IMR-90 (cell line): ENCODE measurements around the gene ATMIN. TPM values are rescaled to one million over a fixed set of nuclear protein-coding genes. Genes with fewer than 3 reads are reported as not detected.

ENCODE experiments used
- ATAC-seq: fragments of 200-7000 bp; cut with Tn5 transposase; 2 replicates; pipeline ENCODE4 v1.9.1; 2020; ENCODE audit warnings: low read depth, mild to moderate bottlenecking, moderate library complexity
- BruUV-seq: library from RNA; stranded (reverse); fragments of 400-500 nt; replicated peaks from 2 replicates; lab custom pipeline; 2021; lab: Mats Ljungman, UMichigan
- CTCF ChIA-PET: fragments of 300-600 bp; formaldehyde crosslinking; extraction: SDS; loops from one replicate; lab custom pipeline; 2021; ENCODE audit warnings: antibody characterized with exemption; lab: Yijun Ruan, JAX
- POLR2A ChIA-PET: fragments of 300-600 bp; sonication (Branson Sonifier 250); formaldehyde crosslinking; loops from one replicate; lab custom pipeline; 2022; ENCODE audit warnings: antibody characterized with exemption; ENCODE audit not compliant: unreplicated experiment; lab: Charles Lee
- DNase-seq: peaks from one replicate; pipeline ENCODE4 v3.0.0; 2013
- H2AFZ ChIP-seq: replicated peaks from 2 replicates; pipeline ENCODE3; 2013; ENCODE audit warnings: low read length, mild to moderate bottlenecking; ENCODE audit not compliant: poor library complexity
- H2AK5ac ChIP-seq: 2 replicates; pipeline ENCODE4 v1.6.1; 2013; ENCODE audit warnings: low read depth, low read length, inconsistent platforms
- H2AK9ac ChIP-seq: replicated peaks from 2 replicates; pipeline ENCODE3; 2013; ENCODE audit warnings: mild to moderate bottlenecking, low read depth, low read length, moderate library complexity; ENCODE audit not compliant: poor library complexity
- H2BK120ac ChIP-seq: 2 replicates; pipeline ENCODE4 v1.6.1; 2013; ENCODE audit warnings: low read depth, low read length, inconsistent platforms
- H2BK15ac ChIP-seq: 3 replicates; pipeline ENCODE4 v1.6.1; 2013; ENCODE audit warnings: low read depth, low read length, inconsistent platforms
- H2BK20ac ChIP-seq: 2 replicates; pipeline ENCODE4 v1.6.1; 2013; ENCODE audit warnings: low read depth, mild to moderate bottlenecking, inconsistent platforms, low read length, moderate library complexity
- H2BK5ac ChIP-seq: 2 replicates; pipeline ENCODE4 v1.6.1; 2013; ENCODE audit warnings: mild to moderate bottlenecking, low read depth, low read length, inconsistent platforms; ENCODE audit not compliant: poor library complexity, severe bottlenecking
- H3K14ac ChIP-seq: replicated peaks from 2 replicates; pipeline ENCODE4 v1.6.1; 2013; ENCODE audit warnings: low read depth, low read length, inconsistent platforms
- H3K18ac ChIP-seq: 2 replicates; pipeline ENCODE4 v1.6.1; 2013; ENCODE audit warnings: low read depth, low read length, control low read depth
- H3K23ac ChIP-seq: 2 replicates; pipeline ENCODE4 v1.6.1; 2013; ENCODE audit warnings: low read depth, low read length, inconsistent platforms
- H3K27ac ChIP-seq: 2 replicates; pipeline ENCODE4 v1.5.1; 2013; ENCODE audit warnings: mild to moderate bottlenecking, control low read depth, low read length; ENCODE audit not compliant: insufficient read depth
- H3K27me3 ChIP-seq: 2 replicates; pipeline ENCODE4 v1.6.1; 2013; ENCODE audit warnings: low read length; ENCODE audit not compliant: control insufficient read depth, insufficient read depth
- H3K36me3 ChIP-seq: 2 replicates; pipeline ENCODE4 v1.6.1; 2013; ENCODE audit warnings: low read length, mixed read lengths; ENCODE audit not compliant: control insufficient read depth, insufficient read depth
- H3K4ac ChIP-seq: 2 replicates; pipeline ENCODE4 v1.6.1; 2013; ENCODE audit warnings: low read depth, low read length, inconsistent platforms
- H3K4me1 ChIP-seq: 2 replicates; pipeline ENCODE4 v1.6.1; 2013; ENCODE audit warnings: low read length, mixed read lengths; ENCODE audit not compliant: control insufficient read depth, insufficient read depth
- H3K4me2 ChIP-seq: 2 replicates; pipeline ENCODE4 v1.6.1; 2013; ENCODE audit warnings: low read depth, mild to moderate bottlenecking, control low read depth, low read length, moderate library complexity
- H3K4me3 ChIP-seq: 2 replicates; pipeline ENCODE4 v1.5.1; 2013; ENCODE audit warnings: low read depth, mild to moderate bottlenecking, control low read depth, low read length, moderate library complexity; ENCODE audit not compliant: insufficient read depth
- H3K56ac ChIP-seq: 2 replicates; pipeline ENCODE4 v1.6.1; 2013; ENCODE audit warnings: low read length, inconsistent platforms; ENCODE audit not compliant: insufficient read depth; ENCODE audit errors: extremely low read depth
- H3K79me1 ChIP-seq, 2 experiments: 2 replicates each; pipeline ENCODE4 v1.6.1; 2013; ENCODE audit warnings: low read length in 2 of 2, inconsistent platforms in 1 of 2, low read depth in 1 of 2
- H3K9ac ChIP-seq: 2 replicates; pipeline ENCODE4 v1.6.1; 2013; ENCODE audit warnings: low read depth, low read length, control low read depth
- H3K9me1 ChIP-seq: 2 replicates; pipeline ENCODE4 v1.6.1; 2013; ENCODE audit warnings: low read length, inconsistent platforms; ENCODE audit not compliant: insufficient read depth
- H3K9me3 ChIP-seq: 2 replicates; pipeline ENCODE4 v1.6.1; 2013; ENCODE audit warnings: low read length; ENCODE audit not compliant: control insufficient read depth, insufficient read depth
- H4K20me1 ChIP-seq: 2 replicates; pipeline ENCODE4 v1.6.1; 2013; ENCODE audit warnings: low read length, inconsistent platforms; ENCODE audit not compliant: insufficient read depth
- H4K5ac ChIP-seq: 2 replicates; pipeline ENCODE4 v1.6.1; 2013; ENCODE audit warnings: mild to moderate bottlenecking, low read depth, low read length, control low read depth
- H4K8ac ChIP-seq, 2 experiments: 2 replicates each; pipeline ENCODE4 v1.6.1; 2013; ENCODE audit warnings: low read depth in 2 of 2, low read length in 2 of 2, control low read depth in 1 of 2, inconsistent platforms in 1 of 2
- H4K91ac ChIP-seq: 2 replicates; pipeline ENCODE4 v1.6.1; 2013; ENCODE audit warnings: low read depth, low read length, inconsistent platforms; ENCODE audit not compliant: insufficient read depth
- CTCF ChIP-seq: conservative IDR thresholded peaks from 2 replicates; pipeline ENCODE4 v1.5.1; 2012; ENCODE audit warnings: mild to moderate bottlenecking, low read depth, low read length, improper control_type of control experiment
- MAFK ChIP-seq: IDR thresholded peaks from 2 replicates; pipeline ENCODE4 v1.6.1; 2012; ENCODE audit warnings: low read depth, low read length, improper control_type of control experiment
- MAZ ChIP-seq: IDR thresholded peaks from 2 replicates; pipeline ENCODE4 v1.6.1; 2012; ENCODE audit warnings: low read depth, mild to moderate bottlenecking, low read length, improper control_type of control experiment, moderate library complexity, borderline replicate concordance
- SMC3 ChIP-seq: fragments of 150-350 bp; IDR thresholded peaks from 2 replicates; pipeline ENCODE4 v1.6.1; 2016; ENCODE audit warnings: low read depth, mild to moderate bottlenecking, antibody characterized with exemption, low read length, moderate library complexity
- USF2 ChIP-seq: fragments of 150-350 bp; IDR thresholded peaks from 2 replicates; pipeline ENCODE4 v1.6.1; 2017; ENCODE audit warnings: mild to moderate bottlenecking, antibody characterized with exemption, low read length, low read depth
- WGBS, 2 experiments: methylation state at CpG; one replicate each; pipeline versions ENCODE4 v1.1.5 to v1.1.7; 2013; ENCODE audit warnings: missing lambda C conversion rate in 2 of 2; ENCODE audit not compliant: insufficient read length in 1 of 2; ENCODE audit errors: extremely low coverage in 2 of 2; 5-methylcytosine and 5-hydroxymethylcytosine counted together
- dilution Hi-C: fragments of 300-500 bp; cut with HindIII; formaldehyde crosslinking; loops from one replicate; pipeline ENCODE4 v1.14.3; 2018; ENCODE audit warnings: low sequenced_read_pairs; ENCODE audit not compliant: unreplicated experiment
- in situ Hi-C: fragments of 300-500 bp; cut with MboI; formaldehyde crosslinking; loops from 3 replicates; pipeline ENCODE4 v1.14.3; 2019; ENCODE audit warnings: low sequenced_read_pairs, inconsistent platforms, mixed read lengths
- intact Hi-C: fragments of 100-400 bp; cut with micrococcal nuclease; formaldehyde crosslinking; loops from 2 replicates; pipeline ENCODE4 v1.10.0; 2022
- polyA plus RNA-seq, 3 experiments: library from polyadenylated mRNA; depleted of rRNA; stranded (reverse); fragments of >200 nt; gene quantifications; 2 replicates each; pipeline ENCODE4 v1.2.3, GENCODE V29; 2012; ENCODE audit warnings: low replicate concordance in 1 of 3
- total RNA-seq: library from RNA; depleted of rRNA; stranded (reverse); fragments of >200 nt; gene quantifications from 2 replicates; pipeline ENCODE4 v1.2.3, GENCODE V29; 2012

Gene ATMIN
- total and polyA plus RNA-seq, 2 of the 4 experiments (the other 2 are of a cell fraction), result 15.8 to 45.9 TPM

- Histone ChIP-seq H3K23ac (no peak overlapping the region), H3K79me1 (peaks cover under 1 to 4% of the 10 kb centered on the region in 2 experiments; a peak in 1 of 4 replicates), H2AK5ac (no peak overlapping the region), H3K9me1 (no peaks in the 10 kb centered on the region), H2BK20ac (no peak overlapping the region), H3K36me3 (peaks cover 16% of the 10 kb centered on the region), H2BK5ac (no peak overlapping the region), H3K9me3 (no peaks in the 10 kb centered on the region), H3K27me3 (no peaks in the 10 kb centered on the region), H3K4me1 (no peaks in the 10 kb centered on the region; the same call in 1 of the 2 replicates), H4K20me1 (no peaks in the 10 kb centered on the region; the same call in 1 of the 2 replicates), H2AK9ac (no peak overlapping the region), H3K18ac (no peak overlapping the region), H2AFZ (no peak overlapping the region), H3K4me3 (no peak overlapping the region), H4K5ac (no peak overlapping the region), H2BK120ac (no peak overlapping the region), H4K8ac (no peak overlapping the region), H3K27ac (no peak overlapping the region), H3K56ac (no peak overlapping the region), H3K9ac (no peak overlapping the region), H3K4me2 (no peak overlapping the region), H4K91ac (no peak overlapping the region), H3K4ac (no peak overlapping the region), H2BK15ac (no peak overlapping the region), H3K14ac (no peak overlapping the region)
- POLR2A ChIA-PET, result no interaction called here
- dilution Hi-C loops, result no loop called here
- WGBS, 2 experiments, result no CpG with 5 or more reads among the region's 2 CpGs
- intact Hi-C loops, result no loop called here
- BruUV-seq, result no TSS peak
- in situ Hi-C loops, result no loop called here
- ATAC-seq, result no peak
- TF ChIP-seq CTCF (no peak), USF2 (no peak), SMC3 (no peak), MAZ (no peak), MAFK (no peak)
- DNase-seq, result no peak
- CTCF ChIA-PET, result interaction anchor here (0.8 to 1.3 kb wide), 2 partner anchors 14 to 17 kb away, joined by 3 to 9 read pairs; partner anchors contain the start of gene ATMIN
These were observed 17.1 kb upstream of the ATMIN start for GRCh38 chr16:81018496-81018895.
